Measurements from ENCODE around the gene ITPR2. TPM values are rescaled to one million over a fixed set of nuclear protein-coding genes. Genes with fewer than 3 reads are reported as not detected.

The ITPR2 gene
- total RNA-seq, 1 donor from 2014 or later: 14.6 TPM

GRCh38 chr12:26808766-26809476 is 24.1 kb downstream of the ITPR2 start:
- Histone ChIP-seq H3K27ac (ENCODE audit: low read depth, low read length) (no peak overlapping the region), H3K36me3 (ENCODE audit: control insufficient read depth in 3 of 3, insufficient read depth in 3 of 3, low read length in 3 of 3) (no peaks in the 10 kb centered on the region), H3K9ac (ENCODE audit: low read depth in 1 of 3, low read length in 3 of 3) (no peak overlapping the region), H3K27me3 (ENCODE audit: control insufficient read depth in 3 of 3, insufficient read depth in 3 of 3, low read length in 3 of 3) (no peaks in the 10 kb centered on the region), H3K4me3 (ENCODE audit: low read length in 3 of 3) (no peak overlapping the region), H3K4me1 (ENCODE audit: control insufficient read depth in 3 of 3, insufficient read depth in 3 of 3, low read length in 3 of 3) (peaks cover 8 to 9% (median 9%) of the 10 kb centered on the region in 3 donors), H3K9me3 (ENCODE audit: control insufficient read depth in 3 of 3, low read length in 3 of 3) (no peaks in the 10 kb centered on the region)

GRCh38 chr12:26807292-26807691 is 25.7 kb downstream of the ITPR2 start:
- Histone ChIP-seq H3K4me1 (ENCODE audit: control insufficient read depth in 3 of 3, insufficient read depth in 3 of 3, low read length in 3 of 3) (peaks cover 8 to 9% (median 9%) of the 10 kb centered on the region in 3 donors), H3K9ac (ENCODE audit: low read depth in 1 of 3, low read length in 3 of 3) (no peak overlapping the region), H3K27ac (ENCODE audit: low read depth, low read length) (no peak overlapping the region), H3K9me3 (ENCODE audit: control insufficient read depth in 3 of 3, low read length in 3 of 3) (no peaks in the 10 kb centered on the region), H3K36me3 (ENCODE audit: control insufficient read depth in 3 of 3, insufficient read depth in 3 of 3, low read length in 3 of 3) (no peaks in the 10 kb centered on the region), H3K4me3 (ENCODE audit: low read length in 3 of 3) (no peak overlapping the region), H3K27me3 (ENCODE audit: control insufficient read depth in 3 of 3, insufficient read depth in 3 of 3, low read length in 3 of 3) (no peaks in the 10 kb centered on the region)

GRCh38 chr12:26806556-26806955 is 26.4 kb downstream of the ITPR2 start:
- H3K36me3 ChIP-seq (ENCODE audit: control insufficient read depth in 3 of 3, insufficient read depth in 3 of 3, low read length in 3 of 3): no peaks in the 10 kb centered on the region
- peaks cover 8 to 9% (median 9%) of the 10 kb centered on the region in 3 donors for H3K4me1 ChIP-seq (ENCODE audit: control insufficient read depth in 3 of 3, insufficient read depth in 3 of 3, low read length in 3 of 3)
- no peaks in the 10 kb centered on the region for H3K27me3 ChIP-seq (ENCODE audit: control insufficient read depth in 3 of 3, insufficient read depth in 3 of 3, low read length in 3 of 3)
- H3K27ac ChIP-seq (ENCODE audit: low read depth, low read length): no peak overlapping the region
- H3K9ac ChIP-seq (ENCODE audit: low read depth in 1 of 3, low read length in 3 of 3): no peak overlapping the region
- H3K4me3 ChIP-seq (ENCODE audit: low read length in 3 of 3): no peak overlapping the region
- no peaks in the 10 kb centered on the region for H3K9me3 ChIP-seq (ENCODE audit: control insufficient read depth in 3 of 3, low read length in 3 of 3)

- no peak overlapping the region for H3K27ac ChIP-seq (ENCODE audit: low read depth, low read length)
- H3K9ac ChIP-seq (ENCODE audit: low read depth in 1 of 3, low read length in 3 of 3): no peak overlapping the region
- no peaks in the 10 kb centered on the region for H3K9me3 ChIP-seq (ENCODE audit: control insufficient read depth in 3 of 3, low read length in 3 of 3)
- H3K27me3 ChIP-seq (ENCODE audit: control insufficient read depth in 3 of 3, insufficient read depth in 3 of 3, low read length in 3 of 3): no peaks in the 10 kb centered on the region
- H3K36me3 ChIP-seq (ENCODE audit: control insufficient read depth in 3 of 3, insufficient read depth in 3 of 3, low read length in 3 of 3): no peaks in the 10 kb centered on the region
- H3K4me3 ChIP-seq (ENCODE audit: low read length in 3 of 3): no peak overlapping the region
- H3K4me1 ChIP-seq (ENCODE audit: control insufficient read depth in 3 of 3, insufficient read depth in 3 of 3, low read length in 3 of 3): peaks cover 7 to 9% (median 8%) of the 10 kb centered on the region in 3 donors
Measured at GRCh38 chr12:26805401-26805971, 27.5 kb downstream of the ITPR2 start.

GRCh38 chr12:26803552-26803951 is 29.4 kb downstream of the ITPR2 start:
- no peak overlapping the region for H3K4me3 ChIP-seq (ENCODE audit: low read length in 3 of 3)
- peaks cover 0 to 3% (median 2%) of the 10 kb centered on the region in 3 donors for H3K4me1 ChIP-seq (ENCODE audit: control insufficient read depth in 3 of 3, insufficient read depth in 3 of 3, low read length in 3 of 3)
- H3K9ac ChIP-seq (ENCODE audit: low read depth in 1 of 3, low read length in 3 of 3): peak overlapping the region in 1 of 3 donors; percentile 4
- H3K27me3 ChIP-seq (ENCODE audit: control insufficient read depth in 3 of 3, insufficient read depth in 3 of 3, low read length in 3 of 3): no peaks in the 10 kb centered on the region
- H3K27ac ChIP-seq (ENCODE audit: low read depth, low read length): no peak overlapping the region
- no peaks in the 10 kb centered on the region for H3K36me3 ChIP-seq (ENCODE audit: control insufficient read depth in 3 of 3, insufficient read depth in 3 of 3, low read length in 3 of 3)
- no peaks in the 10 kb centered on the region for H3K9me3 ChIP-seq (ENCODE audit: control insufficient read depth in 3 of 3, low read length in 3 of 3)

GRCh38 chr12:26801486-26801885 is 31.5 kb downstream of the ITPR2 start:
- no peaks in the 10 kb centered on the region for H3K36me3 ChIP-seq (ENCODE audit: control insufficient read depth in 3 of 3, insufficient read depth in 3 of 3, low read length in 3 of 3)
- no peaks in the 10 kb centered on the region for H3K9me3 ChIP-seq (ENCODE audit: control insufficient read depth in 3 of 3, low read length in 3 of 3)
- H3K9ac ChIP-seq (ENCODE audit: low read depth in 1 of 3, low read length in 3 of 3): no peak overlapping the region
- H3K4me3 ChIP-seq (ENCODE audit: low read length in 3 of 3): no peak overlapping the region
- no peaks in the 10 kb centered on the region for H3K27me3 ChIP-seq (ENCODE audit: control insufficient read depth in 3 of 3, insufficient read depth in 3 of 3, low read length in 3 of 3)
- peaks cover 0 to 3% (median 0%) of the 10 kb centered on the region in 3 donors for H3K4me1 ChIP-seq (ENCODE audit: control insufficient read depth in 3 of 3, insufficient read depth in 3 of 3, low read length in 3 of 3)
- H3K27ac ChIP-seq (ENCODE audit: low read depth, low read length): no peak overlapping the region

GRCh38 chr12:26800858-26801257 is 32.1 kb downstream of the ITPR2 start:
- H3K9me3 ChIP-seq (ENCODE audit: control insufficient read depth in 3 of 3, low read length in 3 of 3): no peaks in the 10 kb centered on the region
- peaks cover 0 to 3% (median 0%) of the 10 kb centered on the region in 3 donors for H3K4me1 ChIP-seq (ENCODE audit: control insufficient read depth in 3 of 3, insufficient read depth in 3 of 3, low read length in 3 of 3)
- no peak overlapping the region for H3K9ac ChIP-seq (ENCODE audit: low read depth in 1 of 3, low read length in 3 of 3)
- H3K27ac ChIP-seq (ENCODE audit: low read depth, low read length): no peak overlapping the region
- no peaks in the 10 kb centered on the region for H3K36me3 ChIP-seq (ENCODE audit: control insufficient read depth in 3 of 3, insufficient read depth in 3 of 3, low read length in 3 of 3)
- no peak overlapping the region for H3K4me3 ChIP-seq (ENCODE audit: low read length in 3 of 3)
- no peaks in the 10 kb centered on the region for H3K27me3 ChIP-seq (ENCODE audit: control insufficient read depth in 3 of 3, insufficient read depth in 3 of 3, low read length in 3 of 3)

- Histone ChIP-seq H3K9me3 (ENCODE audit: control insufficient read depth in 3 of 3, low read length in 3 of 3) (no peaks in the 10 kb centered on the region), H3K9ac (ENCODE audit: low read depth in 1 of 3, low read length in 3 of 3) (no peak overlapping the region), H3K36me3 (ENCODE audit: control insufficient read depth in 3 of 3, insufficient read depth in 3 of 3, low read length in 3 of 3) (no peaks in the 10 kb centered on the region), H3K27ac (ENCODE audit: low read depth, low read length) (no peak overlapping the region), H3K4me3 (ENCODE audit: low read length in 3 of 3) (no peak overlapping the region), H3K27me3 (ENCODE audit: control insufficient read depth in 3 of 3, insufficient read depth in 3 of 3, low read length in 3 of 3) (no peaks in the 10 kb centered on the region), H3K4me1 (ENCODE audit: control insufficient read depth in 3 of 3, insufficient read depth in 3 of 3, low read length in 3 of 3) (peaks cover 0 to 3% (median 0%) of the 10 kb centered on the region in 3 donors)
Measured at GRCh38 chr12:26800347-26800746, 32.6 kb downstream of the ITPR2 start.

- Histone ChIP-seq H3K9me3 (ENCODE audit: control insufficient read depth in 3 of 3, low read length in 3 of 3) (no peaks in the 10 kb centered on the region), H3K4me1 (ENCODE audit: control insufficient read depth in 3 of 3, insufficient read depth in 3 of 3, low read length in 3 of 3) (peaks cover 0 to 3% (median 0%) of the 10 kb centered on the region in 3 donors), H3K27me3 (ENCODE audit: control insufficient read depth in 3 of 3, insufficient read depth in 3 of 3, low read length in 3 of 3) (no peaks in the 10 kb centered on the region), H3K9ac (ENCODE audit: low read depth in 1 of 3, low read length in 3 of 3) (no peak overlapping the region), H3K36me3 (ENCODE audit: control insufficient read depth in 3 of 3, insufficient read depth in 3 of 3, low read length in 3 of 3) (no peaks in the 10 kb centered on the region), H3K4me3 (ENCODE audit: low read length in 3 of 3) (no peak overlapping the region), H3K27ac (ENCODE audit: low read depth, low read length) (no peak overlapping the region)
Measured at GRCh38 chr12:26799741-26800140, 33.3 kb downstream of the ITPR2 start.

- no peaks in the 10 kb centered on the region for H3K9me3 ChIP-seq (ENCODE audit: control insufficient read depth in 3 of 3, low read length in 3 of 3)
- H3K27me3 ChIP-seq (ENCODE audit: control insufficient read depth in 3 of 3, insufficient read depth in 3 of 3, low read length in 3 of 3): no peaks in the 10 kb centered on the region
- H3K9ac ChIP-seq (ENCODE audit: low read depth in 1 of 3, low read length in 3 of 3): no peak overlapping the region
- no peaks in the 10 kb centered on the region for H3K36me3 ChIP-seq (ENCODE audit: control insufficient read depth in 3 of 3, insufficient read depth in 3 of 3, low read length in 3 of 3)
- no peak overlapping the region for H3K27ac ChIP-seq (ENCODE audit: low read depth, low read length)
- peaks cover 0 to 3% (median 0%) of the 10 kb centered on the region in 3 donors for H3K4me1 ChIP-seq (ENCODE audit: control insufficient read depth in 3 of 3, insufficient read depth in 3 of 3, low read length in 3 of 3)
- no peak overlapping the region for H3K4me3 ChIP-seq (ENCODE audit: low read length in 3 of 3)
Measured at GRCh38 chr12:26798640-26799039, 34.4 kb downstream of the ITPR2 start.

Measured in skeletal muscle tissue (tissue), 4 donors.